IMR-90 (cell line): ENCODE results near the gene EPN2.

ENCODE experiments used
- CEBPB ChIP-seq: IDR thresholded peaks from 2 replicates; pipeline ENCODE4 v1.6.1; 2012; ENCODE audit warnings: low read depth, low read length, improper control_type of control experiment
- FOS ChIP-seq: fragments of 150-350 bp; IDR thresholded peaks from 2 replicates; pipeline ENCODE4 v1.6.1; 2016; ENCODE audit warnings: low read depth, low read length
- MAZ ChIP-seq: IDR thresholded peaks from 2 replicates; pipeline ENCODE4 v1.6.1; 2012; ENCODE audit warnings: low read depth, mild to moderate bottlenecking, low read length, improper control_type of control experiment, moderate library complexity, borderline replicate concordance
- MXI1 ChIP-seq: IDR thresholded peaks from 2 replicates; pipeline ENCODE4 v1.6.1; 2012; ENCODE audit warnings: low read depth, mild to moderate bottlenecking, low read length, moderate library complexity, borderline replicate concordance
- POLR2A ChIP-seq: IDR thresholded peaks from 2 replicates; pipeline ENCODE4 v1.6.1; 2012; ENCODE audit warnings: mild to moderate bottlenecking, low read depth, low read length
- RCOR1 ChIP-seq: IDR thresholded peaks from 2 replicates; pipeline ENCODE4 v1.6.1; 2012; ENCODE audit warnings: mild to moderate bottlenecking, low read length, improper control_type of control experiment; ENCODE audit not compliant: insufficient replicate concordance
- RFX5 ChIP-seq: IDR thresholded peaks from 2 replicates; pipeline ENCODE4 v1.8.0; 2012; ENCODE audit warnings: low read depth, mild to moderate bottlenecking, low read length, moderate library complexity
- SMC3 ChIP-seq: fragments of 150-350 bp; IDR thresholded peaks from 2 replicates; pipeline ENCODE4 v1.6.1; 2016; ENCODE audit warnings: low read depth, mild to moderate bottlenecking, antibody characterized with exemption, low read length, moderate library complexity
- TF ChIP-seq, protein P1 (sequence below): conservative IDR thresholded peaks from 2 replicates; pipeline ENCODE4 v1.5.1; 2012; ENCODE audit warnings: mild to moderate bottlenecking, low read depth, low read length, improper control_type of control experiment
- TF ChIP-seq, protein P2 (sequence below): fragments of 150-350 bp; IDR thresholded peaks from 2 replicates; pipeline ENCODE4 v1.6.1; 2017; ENCODE audit warnings: mild to moderate bottlenecking, antibody characterized with exemption, low read length, low read depth

DNA sequence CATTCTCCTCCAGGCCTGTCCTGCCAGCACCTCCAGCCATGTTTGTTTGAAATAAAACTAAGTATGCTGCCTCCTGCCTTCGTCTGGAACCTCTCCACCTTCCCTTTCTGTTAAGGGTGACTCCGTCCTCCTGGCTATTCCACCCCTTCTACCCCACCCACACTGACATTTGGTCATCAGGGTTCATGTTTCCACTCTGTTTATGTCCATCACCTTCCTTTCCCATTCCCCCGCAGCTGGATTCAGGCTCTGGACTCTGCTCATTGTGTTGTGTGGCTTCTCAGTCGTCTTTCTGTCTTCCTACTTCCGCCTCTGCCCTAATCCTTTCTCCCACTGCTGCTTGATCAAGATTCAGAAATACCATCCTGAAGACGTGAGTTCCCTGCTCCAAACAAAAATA, 28.6 kb downstream of the EPN2 start:
- TF ChIP-seq, protein P1, sequence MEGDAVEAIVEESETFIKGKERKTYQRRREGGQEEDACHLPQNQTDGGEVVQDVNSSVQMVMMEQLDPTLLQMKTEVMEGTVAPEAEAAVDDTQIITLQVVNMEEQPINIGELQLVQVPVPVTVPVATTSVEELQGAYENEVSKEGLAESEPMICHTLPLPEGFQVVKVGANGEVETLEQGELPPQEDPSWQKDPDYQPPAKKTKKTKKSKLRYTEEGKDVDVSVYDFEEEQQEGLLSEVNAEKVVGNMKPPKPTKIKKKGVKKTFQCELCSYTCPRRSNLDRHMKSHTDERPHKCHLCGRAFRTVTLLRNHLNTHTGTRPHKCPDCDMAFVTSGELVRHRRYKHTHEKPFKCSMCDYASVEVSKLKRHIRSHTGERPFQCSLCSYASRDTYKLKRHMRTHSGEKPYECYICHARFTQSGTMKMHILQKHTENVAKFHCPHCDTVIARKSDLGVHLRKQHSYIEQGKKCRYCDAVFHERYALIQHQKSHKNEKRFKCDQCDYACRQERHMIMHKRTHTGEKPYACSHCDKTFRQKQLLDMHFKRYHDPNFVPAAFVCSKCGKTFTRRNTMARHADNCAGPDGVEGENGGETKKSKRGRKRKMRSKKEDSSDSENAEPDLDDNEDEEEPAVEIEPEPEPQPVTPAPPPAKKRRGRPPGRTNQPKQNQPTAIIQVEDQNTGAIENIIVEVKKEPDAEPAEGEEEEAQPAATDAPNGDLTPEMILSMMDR = no peak
- no peak for TF ChIP-seq RCOR1
- no peak for TF ChIP-seq SMC3
- TF ChIP-seq MAZ = no peak
- TF ChIP-seq POLR2A = no peak
- TF ChIP-seq, protein P2, sequence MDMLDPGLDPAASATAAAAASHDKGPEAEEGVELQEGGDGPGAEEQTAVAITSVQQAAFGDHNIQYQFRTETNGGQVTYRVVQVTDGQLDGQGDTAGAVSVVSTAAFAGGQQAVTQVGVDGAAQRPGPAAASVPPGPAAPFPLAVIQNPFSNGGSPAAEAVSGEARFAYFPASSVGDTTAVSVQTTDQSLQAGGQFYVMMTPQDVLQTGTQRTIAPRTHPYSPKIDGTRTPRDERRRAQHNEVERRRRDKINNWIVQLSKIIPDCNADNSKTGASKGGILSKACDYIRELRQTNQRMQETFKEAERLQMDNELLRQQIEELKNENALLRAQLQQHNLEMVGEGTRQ = no peak
- TF ChIP-seq CEBPB = no peak
- TF ChIP-seq FOS = no peak
- TF ChIP-seq RFX5 = no peak
- TF ChIP-seq MXI1 = no peak
